Activated naive CD8-positive, alpha-beta T cell treated with anti-CD3 and anti-CD28 coated beads for 36 hours (primary cell): ENCODE results near the gene PCCB. TPM values are rescaled to one million over a fixed set of nuclear protein-coding genes. Genes with fewer than 3 reads are reported as not detected.
A peak's percentile ranks its signal among the peaks of the same experiment; 100 is the strongest.
"Not testable (repeated sequence)": the region's sequence is repeated elsewhere in the genome, so short reads cannot be mapped to it uniquely, and the experiment has no call there.

Source experiments
- DNase-seq: peaks from one replicate; pipeline ENCODE4 v3.0.0; 2021
- H3K27ac Mint-ChIP-seq: one replicate; pipeline ENCODE4 v1.8.0; 2022; ENCODE audit warnings: mild to moderate bottlenecking, moderate library complexity, mixed read lengths
- H3K27me3 Mint-ChIP-seq: one replicate; pipeline ENCODE4 v1.8.0; 2022; ENCODE audit warnings: mild to moderate bottlenecking, mixed read lengths
- H3K36me3 Mint-ChIP-seq: one replicate; pipeline ENCODE4 v1.8.0; 2021; ENCODE audit warnings: mild to moderate bottlenecking, mixed read lengths
- H3K4me1 Mint-ChIP-seq: one replicate; pipeline ENCODE4 v1.8.0; 2021; ENCODE audit warnings: mixed read lengths
- H3K4me3 Mint-ChIP-seq: one replicate; pipeline ENCODE4 v1.8.0; 2022; ENCODE audit warnings: mild to moderate bottlenecking, moderate library complexity, mixed read lengths
- H3K9me3 Mint-ChIP-seq: one replicate; pipeline ENCODE4 v1.8.0; 2022; ENCODE audit warnings: mixed read lengths
- total RNA-seq, 2 experiments: library from RNA; stranded (reverse); gene quantifications; one replicate each; pipeline ENCODE4 v1.2.3, GENCODE V29; 2021

PCCB gene
- total RNA-seq, 2 experiments from 2014 or later = 58.7 to 59.8 TPM

DNA sequence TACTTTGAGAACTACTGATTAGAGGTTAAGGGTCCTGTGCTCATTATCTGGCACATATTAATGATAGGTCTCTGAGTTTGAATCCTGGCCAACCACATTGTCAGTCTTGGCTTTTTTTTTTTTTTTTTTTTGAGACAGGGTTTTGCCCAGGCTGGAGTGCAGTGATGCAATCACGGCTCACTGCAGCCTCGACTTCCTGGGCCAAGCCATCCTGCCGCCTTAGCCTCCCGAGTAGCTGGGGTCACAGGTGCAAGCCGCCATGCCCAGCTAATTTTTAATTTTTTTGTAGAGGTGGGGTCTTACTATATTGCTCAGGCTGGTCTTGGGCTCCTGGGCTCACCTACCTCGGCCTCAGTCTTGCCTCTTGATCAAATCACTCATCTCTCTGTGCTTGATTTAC, 547 bp upstream of the PCCB start:
- H3K9me3 Mint-ChIP-seq = no peaks in the 10 kb centered on the region
- H3K27me3 Mint-ChIP-seq = no peaks in the 10 kb centered on the region
- H3K4me3 Mint-ChIP-seq = peak overlapping the region; percentile 87
- H3K4me1 Mint-ChIP-seq = peaks cover 14% of the 10 kb centered on the region
- no peak for DNase-seq
- no peaks in the 10 kb centered on the region for H3K36me3 Mint-ChIP-seq
- peak overlapping the region; percentile 95 for H3K27ac Mint-ChIP-seq

DNA sequence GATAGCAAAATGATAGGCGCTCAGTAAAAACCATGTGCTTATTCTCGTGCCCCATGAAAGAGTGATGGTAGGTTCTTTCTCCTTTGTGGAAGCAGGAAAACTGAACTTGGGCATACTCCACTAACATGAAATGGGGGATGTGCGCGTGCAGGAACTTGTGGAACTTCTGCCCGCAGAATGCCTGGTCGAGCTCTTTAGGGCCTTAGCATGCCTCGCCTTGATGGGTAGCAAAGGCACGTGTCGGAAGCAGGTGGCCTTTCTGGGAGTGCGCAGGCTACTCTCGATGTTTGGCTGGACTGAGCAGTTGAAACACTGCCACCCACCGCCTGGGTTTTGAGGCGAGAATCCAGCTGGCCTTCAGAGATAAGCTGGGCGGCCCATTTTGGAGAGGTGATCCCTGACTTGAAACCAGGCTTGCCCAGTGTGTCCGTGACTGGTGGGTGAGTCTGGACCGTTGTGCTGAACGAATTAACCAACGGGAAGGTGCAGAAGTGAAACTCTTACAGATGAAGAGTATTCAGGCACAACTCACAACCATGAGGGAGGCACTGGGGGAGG, 842 bp downstream of the PCCB start:
- Mint-ChIP-seq H3K4me1 (peaks cover 14% of the 10 kb centered on the region), H3K4me3 (peak overlapping the region; percentile 87), H3K36me3 (no peaks in the 10 kb centered on the region), H3K27me3 (no peaks in the 10 kb centered on the region), H3K27ac (peak overlapping the region; percentile 95), H3K9me3 (no peaks in the 10 kb centered on the region)
- peak; percentile 14 for DNase-seq

DNA sequence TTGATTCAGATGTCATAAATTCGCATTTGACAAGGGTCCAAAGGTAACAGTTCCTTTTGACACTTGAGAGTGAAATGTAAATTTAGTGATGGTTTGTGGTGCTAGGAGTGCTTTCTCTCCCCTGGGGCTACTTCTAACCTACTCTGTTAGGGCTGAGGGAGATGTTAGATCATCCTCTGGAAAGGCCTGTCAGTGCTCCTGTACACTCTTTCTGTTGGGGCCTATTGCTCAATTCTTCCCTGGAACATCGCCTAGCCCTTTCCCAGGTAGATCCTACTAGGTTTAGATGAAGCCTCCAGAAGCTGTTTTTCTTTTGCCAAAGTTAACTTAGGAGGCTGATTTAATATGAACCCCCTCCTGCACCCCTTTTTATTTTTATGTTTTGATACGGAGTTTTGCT, 1.4 kb downstream of the PCCB start:
- peaks cover 4% of the 10 kb centered on the region for H3K36me3 Mint-ChIP-seq
- H3K4me3 Mint-ChIP-seq = peak overlapping the region; percentile 87
- peak overlapping the region; percentile 95 for H3K27ac Mint-ChIP-seq
- H3K4me1 Mint-ChIP-seq = peaks cover 14% of the 10 kb centered on the region
- no peak for DNase-seq
- no peaks in the 10 kb centered on the region for H3K9me3 Mint-ChIP-seq
- no peaks in the 10 kb centered on the region for H3K27me3 Mint-ChIP-seq

DNA sequence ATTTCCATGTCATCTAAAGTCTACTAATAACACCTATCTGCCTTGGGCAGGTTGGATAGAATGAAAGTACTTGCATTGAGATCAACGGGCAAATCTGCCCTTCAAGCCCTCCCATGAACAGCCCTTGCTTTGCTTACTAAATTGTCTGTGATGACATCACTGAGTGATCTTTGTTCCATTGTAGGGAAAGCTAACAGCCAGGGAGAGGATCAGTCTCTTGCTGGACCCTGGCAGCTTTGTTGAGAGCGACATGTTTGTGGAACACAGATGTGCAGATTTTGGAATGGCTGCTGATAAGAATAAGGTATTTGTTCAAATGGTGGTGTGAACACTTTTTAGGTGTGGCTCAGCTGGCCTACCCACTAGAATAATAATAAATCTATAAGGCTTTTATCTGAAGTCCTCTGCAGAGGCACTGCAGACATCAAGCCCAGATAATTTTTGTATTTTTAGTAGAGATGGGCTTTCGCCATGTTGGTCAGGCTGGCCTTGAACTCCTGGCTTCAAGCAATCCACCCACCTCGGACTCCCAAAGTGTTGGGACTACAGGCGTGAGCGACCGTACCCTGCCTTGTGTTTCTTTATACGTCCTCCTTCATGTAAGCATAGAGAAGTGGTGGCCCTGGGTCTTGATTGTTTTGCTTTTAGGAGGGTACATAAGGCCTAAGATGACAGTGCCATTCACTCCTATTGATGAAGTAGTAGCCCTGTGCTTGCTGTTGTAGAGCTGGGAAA, 5.7 kb downstream of the PCCB start:
- H3K36me3 Mint-ChIP-seq = peaks cover 6% of the 10 kb centered on the region
- H3K4me3 Mint-ChIP-seq = no peak overlapping the region
- H3K27me3 Mint-ChIP-seq = no peaks in the 10 kb centered on the region
- H3K4me1 Mint-ChIP-seq = peaks cover 9% of the 10 kb centered on the region
- no peaks in the 10 kb centered on the region for H3K9me3 Mint-ChIP-seq
- no peak overlapping the region for H3K27ac Mint-ChIP-seq
- DNase-seq = no peak

DNA sequence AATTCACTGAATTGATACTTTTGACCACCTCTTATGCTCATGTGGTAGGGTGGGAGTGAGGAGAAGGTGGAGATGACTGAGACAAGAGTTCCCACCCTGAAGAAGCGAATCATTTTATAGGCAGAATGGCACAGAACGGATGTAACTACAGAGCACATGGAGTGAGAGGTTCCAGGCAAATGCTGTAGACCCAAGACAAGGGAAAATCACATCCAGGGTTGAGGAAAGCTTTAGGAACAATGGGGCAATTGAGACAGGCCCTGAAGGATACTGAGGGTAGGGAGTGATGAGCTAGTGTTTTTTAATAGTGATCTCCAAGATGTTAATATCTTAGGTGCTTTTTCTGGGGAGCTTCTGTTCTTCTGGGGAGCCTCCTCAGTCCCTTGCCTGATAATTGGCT, 8.1 kb downstream of the PCCB start:
- no peaks in the 10 kb centered on the region for H3K4me1 Mint-ChIP-seq
- no peaks in the 10 kb centered on the region for H3K9me3 Mint-ChIP-seq
- H3K27me3 Mint-ChIP-seq = no peaks in the 10 kb centered on the region
- DNase-seq = no peak
- no peak overlapping the region for H3K4me3 Mint-ChIP-seq
- H3K36me3 Mint-ChIP-seq = peaks cover 6% of the 10 kb centered on the region
- peak overlapping the region; percentile 13 for H3K27ac Mint-ChIP-seq

DNA sequence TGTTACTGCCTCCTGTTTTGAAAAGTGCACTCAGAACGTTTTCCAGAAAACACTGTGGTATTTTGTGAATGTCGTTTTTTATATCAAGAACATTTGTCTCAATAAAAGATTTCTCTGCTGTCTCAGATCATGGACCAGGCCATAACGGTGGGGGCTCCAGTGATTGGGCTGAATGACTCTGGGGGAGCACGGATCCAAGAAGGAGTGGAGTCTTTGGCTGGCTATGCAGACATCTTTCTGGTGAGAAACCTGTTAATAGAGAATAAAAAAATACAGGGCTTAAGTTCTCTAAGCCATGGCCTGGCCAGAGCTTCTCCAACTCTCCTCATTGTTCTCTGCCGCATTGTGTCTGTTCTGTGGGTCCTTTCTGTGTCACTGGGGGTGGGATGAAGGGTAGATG, 11.7 kb downstream of the PCCB start:
- no peak overlapping the region for H3K27ac Mint-ChIP-seq
- DNase-seq = no peak
- H3K27me3 Mint-ChIP-seq = no peaks in the 10 kb centered on the region
- peaks cover 17% of the 10 kb centered on the region for H3K36me3 Mint-ChIP-seq
- H3K9me3 Mint-ChIP-seq = no peaks in the 10 kb centered on the region
- H3K4me1 Mint-ChIP-seq = no peaks in the 10 kb centered on the region
- H3K4me3 Mint-ChIP-seq = no peak overlapping the region

DNA sequence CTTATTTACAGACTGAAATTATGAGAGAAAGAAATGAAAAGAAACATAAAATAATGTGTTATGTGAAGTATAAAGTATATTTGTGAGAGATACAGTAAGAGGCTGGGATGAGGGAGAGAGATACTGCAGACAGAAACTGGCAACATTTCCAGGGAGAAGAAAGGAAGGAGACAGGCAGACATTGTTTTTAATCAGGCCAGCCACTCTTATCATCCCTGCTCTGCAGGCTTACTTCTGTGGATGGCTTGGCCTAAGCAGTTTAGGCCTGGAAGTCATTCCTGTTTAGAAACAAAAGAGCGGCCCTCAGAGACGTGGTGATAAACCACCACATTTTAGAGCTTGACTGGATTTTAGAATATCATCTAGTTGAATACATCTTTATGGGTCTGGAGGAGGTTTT, 12.4 kb downstream of the PCCB start:
- Mint-ChIP-seq H3K9me3 (no peaks in the 10 kb centered on the region), H3K4me3 (no peak overlapping the region), H3K27me3 (no peaks in the 10 kb centered on the region), H3K27ac (no peak overlapping the region), H3K4me1 (no peaks in the 10 kb centered on the region), H3K36me3 (peaks cover 16% of the 10 kb centered on the region)
- no peak for DNase-seq

DNA sequence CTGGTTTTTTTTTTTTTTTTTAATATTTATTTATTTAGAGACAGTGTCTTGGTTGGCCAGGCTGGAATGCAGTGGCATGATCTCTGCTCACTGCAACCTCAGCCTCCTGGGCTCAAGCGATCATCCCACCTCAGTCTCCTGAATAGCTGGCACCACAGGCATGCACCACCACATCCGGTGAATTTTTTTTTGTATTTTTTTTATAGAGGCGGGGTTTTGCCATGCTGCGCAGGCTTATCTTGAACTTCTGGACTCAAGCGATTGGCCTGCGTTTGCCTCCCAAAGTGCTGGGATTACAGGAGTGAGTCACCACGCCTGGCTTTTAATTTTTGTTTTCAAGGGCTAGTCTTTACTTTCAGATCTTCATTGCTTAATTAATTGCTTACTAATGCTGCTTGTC, 13.1 kb downstream of the PCCB start:
- DNase-seq = no peak
- no peak overlapping the region for H3K4me3 Mint-ChIP-seq
- H3K27me3 Mint-ChIP-seq = no peaks in the 10 kb centered on the region
- H3K9me3 Mint-ChIP-seq = no peaks in the 10 kb centered on the region
- no peak overlapping the region for H3K27ac Mint-ChIP-seq
- no peaks in the 10 kb centered on the region for H3K4me1 Mint-ChIP-seq
- peaks cover 18% of the 10 kb centered on the region for H3K36me3 Mint-ChIP-seq

DNA sequence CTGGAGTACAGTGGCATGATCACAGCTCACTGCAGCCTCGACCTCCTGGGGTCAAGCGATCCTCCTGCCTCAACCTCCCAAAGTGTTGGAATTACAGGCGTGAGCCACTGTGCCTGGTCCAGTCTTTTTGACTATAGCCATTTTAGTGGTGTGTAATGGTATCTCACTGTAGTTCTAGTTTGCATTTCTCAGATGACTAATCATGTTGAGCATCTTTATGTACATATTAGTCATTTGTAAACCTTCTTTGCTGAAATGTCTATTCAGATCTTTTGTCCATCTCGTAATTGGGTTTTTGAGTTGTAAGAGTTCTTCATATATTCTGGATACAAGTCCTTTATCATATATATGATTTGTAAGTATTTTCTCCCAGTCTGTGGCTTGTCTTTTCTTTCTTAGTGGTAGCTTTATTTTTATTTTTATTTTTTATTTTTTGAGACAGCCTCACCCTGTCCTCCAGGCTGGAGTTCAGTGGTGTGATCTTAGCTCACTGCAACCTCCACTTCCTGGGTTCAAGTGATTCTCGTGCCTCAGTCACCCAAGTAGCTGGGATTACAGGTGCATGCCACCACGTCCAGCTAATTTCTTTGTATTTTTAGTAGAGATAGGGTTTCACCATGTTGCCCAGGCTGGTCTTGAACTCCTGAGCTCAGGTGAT, 16.5 kb downstream of the PCCB start:
- Mint-ChIP-seq H3K36me3 (peaks cover 39% of the 10 kb centered on the region), H3K4me1 (peaks cover 18% of the 10 kb centered on the region)
- not testable (repeated sequence) for H3K4me3 Mint-ChIP-seq, H3K9me3 Mint-ChIP-seq, H3K27me3 Mint-ChIP-seq, H3K27ac Mint-ChIP-seq, DNase-seq

DNA sequence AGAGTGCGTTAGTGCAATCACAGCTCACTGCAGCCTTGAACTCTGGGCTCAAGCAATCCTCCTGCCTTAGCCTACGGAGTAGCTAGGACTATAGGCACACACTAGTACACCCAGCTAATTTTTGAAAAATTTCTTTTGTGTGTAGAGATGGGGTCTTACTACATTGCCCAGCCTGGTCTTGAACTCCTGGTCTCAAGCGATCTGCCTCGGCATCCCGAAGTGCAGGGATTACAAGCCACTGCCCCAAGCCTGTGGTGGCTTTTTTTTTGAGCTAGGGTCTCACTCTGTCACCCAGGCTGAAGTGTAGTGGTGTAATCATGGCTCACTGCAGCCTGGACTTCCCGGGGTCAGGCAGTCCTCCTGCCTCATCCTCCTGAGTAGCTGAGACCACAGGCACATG, 17.1 kb downstream of the PCCB start:
- Mint-ChIP-seq H3K4me1 (peaks cover 24% of the 10 kb centered on the region), H3K9me3 (no peaks in the 10 kb centered on the region), H3K4me3 (no peak overlapping the region), H3K27me3 (no peaks in the 10 kb centered on the region), H3K27ac (no peak overlapping the region), H3K36me3 (peaks cover 43% of the 10 kb centered on the region)
- no peak for DNase-seq

DNA sequence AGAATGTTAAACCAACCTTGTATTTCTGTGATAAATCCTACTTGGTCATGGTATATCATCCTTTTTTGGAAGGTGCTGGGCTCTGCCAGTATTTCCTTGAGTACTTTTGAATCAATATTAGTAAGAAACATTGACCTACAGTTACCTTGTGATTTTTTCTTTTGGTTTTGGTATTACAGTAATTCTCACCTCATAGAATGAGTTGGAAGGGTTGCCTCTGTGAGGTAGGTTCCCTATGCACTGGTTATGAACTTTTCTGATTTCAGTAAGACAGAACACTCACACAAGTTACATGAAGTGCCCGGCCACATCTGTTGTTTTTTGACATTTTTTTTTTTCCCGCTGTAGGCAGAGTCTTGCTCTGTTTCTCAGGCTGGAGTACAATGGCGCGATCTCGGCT, 20.0 kb downstream of the PCCB start:
- peaks cover 2% of the 10 kb centered on the region for H3K9me3 Mint-ChIP-seq
- DNase-seq = no peak

DNA sequence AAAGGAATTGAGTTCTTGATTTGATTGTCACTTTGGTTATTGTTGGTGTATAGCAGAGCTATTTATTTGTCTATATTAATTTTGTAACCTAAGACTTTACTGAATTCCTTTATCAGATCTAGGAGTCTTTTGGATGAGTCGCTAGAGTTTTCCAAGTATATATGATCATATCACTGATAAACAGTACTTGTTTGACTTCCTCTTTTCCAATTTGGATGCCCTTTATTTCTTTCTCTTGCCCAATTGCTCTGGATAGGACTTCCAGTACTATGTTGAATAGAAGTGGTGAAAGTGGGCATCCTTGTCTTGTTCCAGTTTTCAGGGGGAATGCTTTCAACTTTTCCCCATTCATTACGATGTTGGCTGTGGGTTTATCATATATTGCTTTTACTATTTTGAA, 21.5 kb downstream of the PCCB start:
- Mint-ChIP-seq H3K36me3 (peaks cover 53% of the 10 kb centered on the region), H3K4me1 (peaks cover 37% of the 10 kb centered on the region)
- not testable (repeated sequence) for H3K9me3 Mint-ChIP-seq, H3K4me3 Mint-ChIP-seq, H3K27me3 Mint-ChIP-seq, DNase-seq, H3K27ac Mint-ChIP-seq

More for the DNA sequence above, 20.0 kb downstream of the PCCB start:
- Mint-ChIP-seq H3K36me3 (peaks cover 56% of the 10 kb centered on the region), H3K27ac (no peak overlapping the region), H3K4me1 (peaks cover 33% of the 10 kb centered on the region), H3K4me3 (no peak overlapping the region), H3K27me3 (no peaks in the 10 kb centered on the region)

DNA sequence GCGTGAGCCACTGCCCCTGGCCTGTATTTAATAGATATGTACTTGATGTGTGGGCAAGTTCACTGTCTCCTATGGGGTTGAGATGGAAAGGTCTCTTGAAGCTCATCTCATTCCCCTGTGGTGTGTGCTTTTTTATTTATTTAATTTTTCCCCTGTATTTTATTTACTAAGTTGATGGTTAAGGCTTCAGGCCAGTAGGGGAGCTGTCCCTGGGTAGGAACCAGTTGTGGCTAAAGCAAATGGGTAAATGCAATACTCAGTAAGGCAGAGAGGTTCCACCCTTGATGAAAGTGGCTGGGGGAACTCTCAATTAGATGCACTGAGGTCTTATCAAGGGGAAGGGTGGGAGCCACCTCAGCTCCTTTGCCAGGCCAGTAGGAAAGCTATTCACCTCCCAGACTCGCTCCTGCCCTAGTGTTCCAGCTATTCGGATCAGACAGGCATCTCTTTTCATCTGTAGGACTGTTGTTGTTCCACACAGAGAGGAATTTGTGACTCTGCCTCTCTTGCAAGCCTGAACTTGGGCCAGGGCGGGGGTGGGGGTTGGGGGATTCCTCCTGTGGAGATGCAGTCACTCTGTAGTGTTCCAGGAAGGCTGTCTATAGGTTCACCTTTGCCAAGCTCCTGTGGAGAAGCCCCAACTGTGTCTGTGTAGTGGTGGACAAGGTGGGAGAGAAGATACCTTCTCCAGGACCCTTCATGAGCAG, 26.1 kb downstream of the PCCB start:
- Mint-ChIP-seq H3K4me1 (peaks cover 22% of the 10 kb centered on the region), H3K4me3 (no peak overlapping the region)

DNA sequence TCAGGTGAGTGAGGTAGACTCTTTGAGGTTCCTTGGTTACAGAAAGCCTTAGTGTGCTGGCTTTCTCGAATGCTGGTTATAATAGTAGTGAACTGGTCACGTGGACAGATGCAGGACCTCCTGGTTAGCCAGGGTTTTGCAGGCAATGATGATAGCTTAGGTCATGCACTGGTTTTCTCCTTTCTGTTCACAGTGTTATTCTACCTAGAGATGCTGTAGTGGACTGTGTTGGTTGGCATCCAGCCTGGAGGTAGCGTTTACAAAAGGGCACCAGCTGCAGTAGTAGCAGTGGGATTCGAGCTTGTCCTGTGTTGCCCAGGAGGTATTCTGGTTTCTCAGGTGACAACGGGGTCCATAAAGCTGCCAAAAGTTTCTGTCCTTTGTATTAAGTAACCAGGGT, 27.0 kb downstream of the PCCB start:
- no peaks in the 10 kb centered on the region for H3K27me3 Mint-ChIP-seq
- no peak overlapping the region for H3K27ac Mint-ChIP-seq
- H3K36me3 Mint-ChIP-seq = peaks cover 69% of the 10 kb centered on the region
- peaks cover 20% of the 10 kb centered on the region for H3K4me1 Mint-ChIP-seq
- DNase-seq = no peak
- H3K9me3 Mint-ChIP-seq = peaks cover 20% of the 10 kb centered on the region
- H3K4me3 Mint-ChIP-seq = no peak overlapping the region

More for the DNA sequence above, 26.1 kb downstream of the PCCB start:
- no peak overlapping the region for H3K27ac Mint-ChIP-seq
- no peaks in the 10 kb centered on the region for H3K27me3 Mint-ChIP-seq
- H3K36me3 Mint-ChIP-seq = peaks cover 67% of the 10 kb centered on the region
- H3K9me3 Mint-ChIP-seq = peaks cover 17% of the 10 kb centered on the region
- DNase-seq = no peak

DNA sequence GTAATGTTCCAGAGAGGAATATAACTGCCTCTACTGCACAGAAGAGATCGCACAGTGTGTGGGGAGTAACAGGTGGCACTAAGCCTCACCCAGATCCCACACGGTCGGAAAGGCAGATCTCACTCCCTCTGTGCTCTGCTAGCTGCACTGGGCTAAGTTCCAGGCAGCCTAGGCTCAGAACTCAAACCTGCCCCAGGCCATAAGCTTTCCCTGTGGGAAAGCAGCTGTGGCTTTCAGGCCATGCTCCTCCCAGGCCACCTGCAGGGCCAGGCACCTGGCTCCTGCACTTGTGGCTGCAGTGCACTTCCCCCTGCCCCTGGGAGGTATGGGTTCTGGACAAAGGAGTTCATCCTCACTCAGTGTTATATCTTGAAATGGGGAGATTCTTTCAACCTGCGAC, 27.5 kb downstream of the PCCB start:
- Mint-ChIP-seq H3K9me3 (peaks cover 20% of the 10 kb centered on the region), H3K4me1 (peaks cover 17% of the 10 kb centered on the region), H3K27me3 (no peaks in the 10 kb centered on the region), H3K36me3 (peaks cover 70% of the 10 kb centered on the region), H3K27ac (no peak overlapping the region), H3K4me3 (no peak overlapping the region)
- DNase-seq = no peak
